Motor neuron (in vitro differentiated cells): ENCODE data around the gene CDC42EP5. TPM values are rescaled to one million over a fixed set of nuclear protein-coding genes. Genes with fewer than 3 reads are reported as not detected.
"Not testable (repeated sequence)": the region's sequence is repeated elsewhere in the genome, so short reads cannot be mapped to it uniquely, and the experiment has no call there.

Experiments
- ATAC-seq, 8 experiments: fragments of 200-7000 bp; cut with Tn5 transposase; replicated peaks in 6 of 8; 2 replicates each; pipeline ENCODE4 v1.8.0; 2021; ENCODE audit warnings: mild to moderate bottlenecking in 8 of 8, moderate library complexity in 8 of 8
- H3K27ac ChIP-seq, 2 donors: fragments of 250-450 bp; sonication (Bioruptor Pico); 2 replicates each; pipeline ENCODE4 v1.9.0; 2021; ENCODE audit warnings: antibody characterized with exemption in 2 of 2, mild to moderate bottlenecking in 2 of 2, moderate library complexity in 1 of 2
- H3K4me1 ChIP-seq, 2 donors: fragments of 250-450 bp; sonication (Bioruptor Pico); replicated peaks in 1 of 2; 2 replicates each; pipeline ENCODE4 v1.6.1; 2021; ENCODE audit warnings: antibody characterized with exemption in 2 of 2, mild to moderate bottlenecking in 2 of 2, moderate library complexity in 1 of 2
- H3K4me3 ChIP-seq, 5 donors: fragments of 250-450 bp; sonication (Bioruptor Pico); 2 replicates each; pipeline ENCODE4 v1.9.0; 2021; ENCODE audit warnings: antibody characterized with exemption in 5 of 5, mild to moderate bottlenecking in 5 of 5, moderate library complexity in 4 of 5
- WGBS, 10 experiments: fragments of 450-650 bp; shearing (Covaris generic); methylation state at CpG; one replicate each; pipeline ENCODE4 v1.0.0; 2022; 5-methylcytosine and 5-hydroxymethylcytosine counted together
- in situ Hi-C, 9 experiments: fragments of 400-800 bp; cut with MboI; loops; one replicate each; pipeline ENCODE4 v1.15.0; 2021; ENCODE audit warnings: low sequenced_read_pairs in 9 of 9, low pct_unique_long_range_greater_than_20kb in 2 of 9; ENCODE audit not compliant: unreplicated experiment in 9 of 9
- total RNA-seq, 8 experiments: library from RNA; unstranded; fragments of 300-600 nt; gene quantifications; 2 replicates each; pipeline versions ENCODE4 v1.2.3 to v1.2.4, GENCODE V29; 2022

Gene CDC42EP5
- total RNA-seq, 8 experiments from 2014 or later, result 1.4 to 46.9 (median 11.3) TPM

- in situ Hi-C loops, result no loop called here
- H3K4me1 ChIP-seq, result no peaks in the 10 kb centered on the region
- no peak within 1 kb of the TSS for H3K27ac ChIP-seq
- H3K4me3 ChIP-seq, result no peak within 1 kb of the TSS
- WGBS, 10 experiments, result 41 to 81% (median 60%) methylated on average over 2 to 9 of the region's 14 CpGs; no CpG with 5 or more reads in 2 of the 10 experiments
- no peak for ATAC-seq
Observed at GRCh38 chr19:54502518-54503048, 29.5 kb upstream of the CDC42EP5 start, which contains the start of gene LAIR2. Gene LAIR2, plus strand, starts transcription at chr19:54502831. Its CDS starts 88 bp downstream, at chr19:54502919.

- ATAC-seq, H3K27ac ChIP-seq, H3K4me1 ChIP-seq, H3K4me3 ChIP-seq: not testable (repeated sequence)
- in situ Hi-C loops, result loop anchor here in 1 of 9 experiments (25.0 kb wide), 1 partner anchor 164 kb away; the partner anchor contains the start of gene LILRB4
- 0 to 59% (median 20%) methylated on average over 1 to 3 of the region's 9 CpGs; no CpG with 5 or more reads in 5 of the 10 experiments for WGBS, 10 experiments
Observed at GRCh38 chr19:54498451-54498772, 25.3 kb upstream of the CDC42EP5 start.

- WGBS, 10 experiments, result no CpG with 5 or more reads among the region's 15 CpGs
- not testable (repeated sequence) for ATAC-seq, H3K4me1 ChIP-seq, H3K27ac ChIP-seq, H3K4me3 ChIP-seq
- in situ Hi-C loops, result loop anchor here in 1 of 9 experiments (25.0 kb wide), 1 partner anchor 164 kb away; the partner anchor contains the start of gene LILRB4
Observed at GRCh38 chr19:54497747-54498450, 24.8 kb upstream of the CDC42EP5 start.

- H3K4me1 ChIP-seq, ATAC-seq, H3K27ac ChIP-seq, H3K4me3 ChIP-seq: not testable (repeated sequence)
- in situ Hi-C loops, result loop anchor here in 1 of 9 experiments (25.0 kb wide), 1 partner anchor 167 kb away; the partner anchor contains the start of gene LILRB4
- 0 to 100% (median 40%) methylated on average over 1 to 4 of the region's 5 CpGs; no CpG with 5 or more reads in 3 of the 10 experiments for WGBS, 10 experiments
Observed at GRCh38 chr19:54495284-54495683, 22.2 kb upstream of the CDC42EP5 start.

- no peak overlapping the region for H3K27ac ChIP-seq
- no peak for ATAC-seq
- in situ Hi-C loops, result loop anchor here in 1 of 9 experiments (25.0 kb wide), 1 partner anchor 168 kb away; the partner anchor contains the start of gene LILRB4
Observed at GRCh38 chr19:54493967-54494585, 21.0 kb upstream of the CDC42EP5 start.

GRCh38 chr19:54493056-54493455 lies 20.0 kb upstream of the CDC42EP5 start:
- H3K27ac ChIP-seq, H3K4me3 ChIP-seq, H3K4me1 ChIP-seq, ATAC-seq: not testable (repeated sequence)
- in situ Hi-C loops, result loop anchor here in 1 of 9 experiments (25.0 kb wide), 1 partner anchor 169 kb away; the partner anchor contains the start of gene LILRB4
- WGBS, 10 experiments, result 20 to 36% methylated on average over 1 to 3 of the region's 5 CpGs; no CpG with 5 or more reads in 8 of the 10 experiments

More at GRCh38 chr19:54493967-54494585, 21.0 kb upstream of the CDC42EP5 start:
- H3K4me1 ChIP-seq, result no peaks in the 10 kb centered on the region
- no peak overlapping the region for H3K4me3 ChIP-seq
- 4 to 100% (median 32%) methylated on average over 1 to 8 of the region's 10 CpGs; no CpG with 5 or more reads in 1 of the 10 experiments for WGBS, 10 experiments

GRCh38 chr19:54492568-54492967 lies 19.5 kb upstream of the CDC42EP5 start:
- 40 to 93% (median 73%) methylated on average over 2 to 11 of the region's 18 CpGs; no CpG with 5 or more reads in 5 of the 10 experiments for WGBS, 10 experiments
- H3K27ac ChIP-seq, result no peak overlapping the region
- no peaks in the 10 kb centered on the region for H3K4me1 ChIP-seq
- ATAC-seq, result no peak
- in situ Hi-C loops, result loop anchor here in 1 of 9 experiments (25.0 kb wide), 1 partner anchor 170 kb away; the partner anchor contains the start of gene LILRB4
- no peak overlapping the region for H3K4me3 ChIP-seq

- ATAC-seq, result no peak
- no peaks in the 10 kb centered on the region for H3K4me1 ChIP-seq
- no peak overlapping the region for H3K4me3 ChIP-seq
- no peak overlapping the region for H3K27ac ChIP-seq
- in situ Hi-C loops, result loop anchor here in 1 of 9 experiments (25.0 kb wide), 1 partner anchor 173 kb away; the partner anchor contains the start of gene LILRB4
- WGBS, 10 experiments, result 33 to 74% (median 50%) methylated on average over 3 to 9 of the region's 9 CpGs; no CpG with 5 or more reads in 2 of the 10 experiments
Observed at GRCh38 chr19:54489766-54490165, 16.7 kb upstream of the CDC42EP5 start.

- in situ Hi-C loops, result loop anchor here in 1 of 9 experiments (25.0 kb wide), 1 partner anchor 173 kb away; the partner anchor contains the start of gene LILRB4
- 14 to 90% (median 55%) methylated on average over 2 to 7 of the region's 7 CpGs; no CpG with 5 or more reads in 2 of the 10 experiments for WGBS, 10 experiments
- no peak overlapping the region for H3K27ac ChIP-seq
- no peaks in the 10 kb centered on the region for H3K4me1 ChIP-seq
- ATAC-seq, result no peak
- H3K4me3 ChIP-seq, result no peak overlapping the region
Observed at GRCh38 chr19:54489341-54489740, 16.2 kb upstream of the CDC42EP5 start.

- in situ Hi-C loops, result loop anchor here in 1 of 9 experiments (25.0 kb wide), 1 partner anchor 176 kb away; the partner anchor contains the start of gene LILRB4
- Histone ChIP-seq H3K4me3 (no peak overlapping the region), H3K27ac (no peak overlapping the region), H3K4me1 (no peaks in the 10 kb centered on the region)
- ATAC-seq, result no peak
- WGBS, 10 experiments, result 35 to 96% (median 71%) methylated on average over 2 to 5 of the region's 5 CpGs; no CpG with 5 or more reads in 4 of the 10 experiments
Observed at GRCh38 chr19:54485851-54486250, 12.8 kb upstream of the CDC42EP5 start.

- H3K4me3 ChIP-seq, result no peak overlapping the region
- ATAC-seq, result no peak
- H3K27ac ChIP-seq, result no peak overlapping the region
- in situ Hi-C loops, result loop anchor here in 1 of 9 experiments (25.0 kb wide), 1 partner anchor 178 kb away; the partner anchor contains the start of gene LILRB4
- no peaks in the 10 kb centered on the region for H3K4me1 ChIP-seq
- 39 to 92% (median 62%) methylated on average over 1 to 10 of the region's 10 CpGs; no CpG with 5 or more reads in 4 of the 10 experiments for whole genome bisulfite sequencing, 10 experiments
Observed at GRCh38 chr19:54484451-54484850, 11.4 kb upstream of the CDC42EP5 start.

GRCh38 chr19:54482889-54483288 lies 9.8 kb upstream of the CDC42EP5 start:
- no peak for ATAC-seq
- Histone ChIP-seq H3K27ac (no peak overlapping the region), H3K4me1 (peaks cover 3% of the 10 kb centered on the region in 2 donors), H3K4me3 (no peak overlapping the region)
- in situ Hi-C loops, result loop anchor here in 1 of 9 experiments (25.0 kb wide), 1 partner anchor 179 kb away; the partner anchor contains the start of gene LILRB4
- 43 to 100% (median 77%) methylated on average over 1 to 3 of the region's 3 CpGs for WGBS, 10 experiments
